Calu3 (cell line): Measurements from ENCODE around the gene TNFRSF21. TPM values are rescaled to one million over a fixed set of nuclear protein-coding genes. Genes with fewer than 3 reads are reported as not detected.

Experiments
- BruUV-seq: library from RNA; stranded (reverse); fragments of 400-500 nt; replicated peaks from 2 replicates; lab custom pipeline; 2021; lab: Mats Ljungman, UMichigan
- CTCF ChIA-PET: fragments of 300-600 bp; sonication (Branson Sonifier 250); formaldehyde crosslinking; loops from one replicate; lab custom pipeline; 2022; ENCODE audit warnings: antibody characterized with exemption; lab: Charles Lee
- DNase-seq: peaks from one replicate; pipeline ENCODE4 v3.0.0; 2022
- H3K27ac Mint-ChIP-seq: one replicate; pipeline ENCODE4 v1.8.0; 2022; ENCODE audit warnings: mixed read lengths; ENCODE audit not compliant: unreplicated experiment
- H3K27me3 Mint-ChIP-seq: one replicate; pipeline ENCODE4 v1.8.0; 2022; ENCODE audit warnings: mixed read lengths; ENCODE audit not compliant: unreplicated experiment
- H3K36me3 Mint-ChIP-seq: one replicate; pipeline ENCODE4 v1.8.0; 2022; ENCODE audit warnings: mild to moderate bottlenecking, moderate library complexity, mixed read lengths; ENCODE audit not compliant: insufficient read depth, unreplicated experiment
- H3K4me1 Mint-ChIP-seq: one replicate; pipeline ENCODE4 v1.8.0; 2022; ENCODE audit warnings: mild to moderate bottlenecking, low read depth, mixed read lengths; ENCODE audit not compliant: unreplicated experiment
- H3K4me3 Mint-ChIP-seq: one replicate; pipeline ENCODE4 v1.8.0; 2022; ENCODE audit warnings: mild to moderate bottlenecking, low read depth, moderate library complexity, mixed read lengths; ENCODE audit not compliant: unreplicated experiment
- H3K9me3 Mint-ChIP-seq: one replicate; pipeline ENCODE4 v1.8.0; 2022; ENCODE audit warnings: low read depth, mixed read lengths; ENCODE audit not compliant: unreplicated experiment
- intact Hi-C: fragments of 100-400 bp; cut with micrococcal nuclease; formaldehyde crosslinking; loops from one replicate; pipeline ENCODE4 v1.10.0; 2022; ENCODE audit not compliant: unreplicated experiment
- total RNA-seq: library from RNA; stranded (reverse); gene quantifications from 2 replicates; pipeline ENCODE4 v1.2.3, GENCODE V29; 2022
- TF ChIP-seq, protein P1 (sequence below): fragments of 200-600 bp; IDR thresholded peaks from one replicate; pipeline ENCODE4 v1.8.0; 2022; ENCODE audit warnings: antibody characterized with exemption; ENCODE audit not compliant: unreplicated experiment

Gene TNFRSF21
- total RNA-seq, 1 experiment from 2014 or later = 255 TPM

DNA sequence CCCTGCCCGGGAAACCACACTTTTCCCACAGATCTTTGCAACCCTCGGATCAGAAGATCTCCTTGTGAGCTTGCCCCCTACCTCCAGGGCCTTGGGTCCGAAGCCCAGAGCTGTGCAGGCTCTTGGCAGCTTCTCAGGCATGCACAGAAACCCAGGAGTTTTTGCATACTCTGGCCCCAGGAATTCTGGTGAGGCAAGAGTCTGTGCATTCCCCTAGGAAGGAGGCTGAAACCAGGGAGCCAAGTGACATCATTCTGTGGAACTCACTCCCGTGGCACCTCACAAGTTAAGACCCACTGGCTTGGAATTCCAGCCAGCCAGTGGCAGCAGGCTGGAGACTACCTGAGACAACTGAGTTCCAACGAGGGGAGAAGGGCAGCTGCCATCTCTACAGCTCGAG is 100.1 kb downstream of the TNFRSF21 start:
- intact Hi-C loops = no loop called here
- Mint-ChIP-seq H3K36me3 (no peaks in the 10 kb centered on the region), H3K27ac (no peak overlapping the region), H3K27me3 (no peaks in the 10 kb centered on the region), H3K4me1 (peaks cover 30% of the 10 kb centered on the region), H3K4me3 (no peak overlapping the region), H3K9me3 (peaks cover 9% of the 10 kb centered on the region)
- CTCF ChIA-PET = no interaction called here
- DNase-seq = no peak
- BruUV-seq = no TSS peak
- TF ChIP-seq, protein P1, sequence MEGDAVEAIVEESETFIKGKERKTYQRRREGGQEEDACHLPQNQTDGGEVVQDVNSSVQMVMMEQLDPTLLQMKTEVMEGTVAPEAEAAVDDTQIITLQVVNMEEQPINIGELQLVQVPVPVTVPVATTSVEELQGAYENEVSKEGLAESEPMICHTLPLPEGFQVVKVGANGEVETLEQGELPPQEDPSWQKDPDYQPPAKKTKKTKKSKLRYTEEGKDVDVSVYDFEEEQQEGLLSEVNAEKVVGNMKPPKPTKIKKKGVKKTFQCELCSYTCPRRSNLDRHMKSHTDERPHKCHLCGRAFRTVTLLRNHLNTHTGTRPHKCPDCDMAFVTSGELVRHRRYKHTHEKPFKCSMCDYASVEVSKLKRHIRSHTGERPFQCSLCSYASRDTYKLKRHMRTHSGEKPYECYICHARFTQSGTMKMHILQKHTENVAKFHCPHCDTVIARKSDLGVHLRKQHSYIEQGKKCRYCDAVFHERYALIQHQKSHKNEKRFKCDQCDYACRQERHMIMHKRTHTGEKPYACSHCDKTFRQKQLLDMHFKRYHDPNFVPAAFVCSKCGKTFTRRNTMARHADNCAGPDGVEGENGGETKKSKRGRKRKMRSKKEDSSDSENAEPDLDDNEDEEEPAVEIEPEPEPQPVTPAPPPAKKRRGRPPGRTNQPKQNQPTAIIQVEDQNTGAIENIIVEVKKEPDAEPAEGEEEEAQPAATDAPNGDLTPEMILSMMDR = no peak

DNA sequence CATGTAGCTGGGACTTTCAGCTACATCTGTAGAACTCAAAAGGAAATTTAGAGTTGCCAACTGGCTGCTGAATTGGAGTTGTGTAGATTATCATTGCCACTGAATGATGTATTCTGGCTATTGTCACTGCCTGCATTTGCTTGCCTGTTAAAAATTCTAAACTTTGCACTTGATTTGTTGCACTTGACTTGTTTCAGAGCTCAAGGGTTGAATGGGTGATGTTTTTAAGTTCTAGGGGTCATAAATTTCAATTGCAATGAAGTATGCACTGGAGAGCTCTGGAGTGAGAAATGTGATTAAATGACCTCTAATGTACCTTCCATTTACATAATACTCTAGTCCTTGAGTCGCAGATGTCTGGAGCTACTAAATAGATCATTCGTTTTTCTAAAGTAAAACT is 102.4 kb downstream of the TNFRSF21 start:
- H3K4me3 Mint-ChIP-seq = no peak overlapping the region
- TF ChIP-seq, protein P1 = no peak
- H3K27me3 Mint-ChIP-seq = no peaks in the 10 kb centered on the region
- peaks cover 47% of the 10 kb centered on the region for H3K4me1 Mint-ChIP-seq
- H3K36me3 Mint-ChIP-seq = peaks cover 5% of the 10 kb centered on the region
- no peaks in the 10 kb centered on the region for H3K9me3 Mint-ChIP-seq
- BruUV-seq = no TSS peak
- DNase-seq = no peak
- H3K27ac Mint-ChIP-seq = no peak overlapping the region
- CTCF ChIA-PET = no interaction called here
- intact Hi-C loops = no loop called here

DNA sequence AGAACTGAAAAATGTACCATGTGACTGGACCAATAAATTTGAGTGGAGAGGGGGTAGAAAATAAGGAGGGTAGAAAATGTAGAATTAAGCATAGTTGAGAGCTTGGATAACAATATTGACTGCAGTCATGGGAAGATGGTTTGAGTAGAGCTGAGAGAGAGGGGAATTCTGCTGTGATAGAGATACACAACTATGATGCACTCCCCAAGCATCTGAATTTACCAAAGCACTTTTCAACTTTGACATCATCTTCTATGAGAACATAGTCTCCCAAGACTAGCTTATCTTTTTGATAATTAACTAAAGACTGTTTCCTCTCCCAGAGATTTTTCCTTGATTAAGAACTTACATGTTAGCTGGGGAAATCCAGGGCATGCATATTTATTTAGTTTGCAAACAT is 103.1 kb downstream of the TNFRSF21 start:
- no TSS peak for BruUV-seq
- Mint-ChIP-seq H3K9me3 (no peaks in the 10 kb centered on the region), H3K27me3 (no peaks in the 10 kb centered on the region), H3K4me3 (no peak overlapping the region), H3K4me1 (peaks cover 49% of the 10 kb centered on the region), H3K27ac (no peak overlapping the region), H3K36me3 (peaks cover 5% of the 10 kb centered on the region)
- DNase-seq = no peak
- CTCF ChIA-PET = no interaction called here
- TF ChIP-seq, protein P1 = no peak
- intact Hi-C loops = no loop called here

DNA sequence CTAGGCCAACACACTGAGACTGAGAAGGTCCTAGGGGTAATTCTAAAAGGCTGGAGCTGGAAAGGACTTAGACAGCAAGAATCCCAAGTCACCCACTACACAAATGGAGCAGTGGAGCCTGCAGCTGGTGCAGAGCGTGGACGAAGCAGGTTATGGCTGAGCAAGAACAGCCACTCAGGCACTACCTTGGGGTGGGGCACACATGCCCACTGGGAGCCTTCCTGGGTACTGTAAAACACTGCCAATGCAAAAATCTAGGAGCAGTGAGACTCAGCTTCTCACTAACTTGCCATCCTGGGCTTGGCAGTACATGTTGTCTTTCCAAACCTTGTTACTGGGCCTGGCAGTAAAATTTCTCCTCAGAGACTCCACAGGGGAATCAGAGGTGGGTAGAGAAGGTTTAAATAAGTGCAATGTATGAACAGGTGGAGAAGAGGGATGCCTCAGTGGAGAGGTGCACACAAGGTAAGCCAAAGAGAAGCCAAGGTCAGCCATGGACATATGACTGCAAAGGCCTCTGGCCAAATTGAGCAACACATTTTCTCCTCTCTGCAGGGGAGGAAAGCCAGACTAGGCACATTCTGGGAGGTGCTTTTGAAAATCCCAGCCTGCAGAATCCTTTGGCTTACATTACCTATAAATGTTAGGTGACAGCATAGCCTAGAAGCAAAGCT is 105.6 kb downstream of the TNFRSF21 start:
- peaks cover 5% of the 10 kb centered on the region for H3K36me3 Mint-ChIP-seq
- no peaks in the 10 kb centered on the region for H3K27me3 Mint-ChIP-seq
- CTCF ChIA-PET = no interaction called here
- no peak overlapping the region for H3K27ac Mint-ChIP-seq
- DNase-seq = no peak
- peaks cover 66% of the 10 kb centered on the region for H3K4me1 Mint-ChIP-seq
- intact Hi-C loops = no loop called here
- H3K4me3 Mint-ChIP-seq = no peak overlapping the region
- no peaks in the 10 kb centered on the region for H3K9me3 Mint-ChIP-seq
- no TSS peak for BruUV-seq
- TF ChIP-seq, protein P1 = no peak
